ENCODE results near the gene RALGAPA2.

RALGAPA2 gene

DNA sequence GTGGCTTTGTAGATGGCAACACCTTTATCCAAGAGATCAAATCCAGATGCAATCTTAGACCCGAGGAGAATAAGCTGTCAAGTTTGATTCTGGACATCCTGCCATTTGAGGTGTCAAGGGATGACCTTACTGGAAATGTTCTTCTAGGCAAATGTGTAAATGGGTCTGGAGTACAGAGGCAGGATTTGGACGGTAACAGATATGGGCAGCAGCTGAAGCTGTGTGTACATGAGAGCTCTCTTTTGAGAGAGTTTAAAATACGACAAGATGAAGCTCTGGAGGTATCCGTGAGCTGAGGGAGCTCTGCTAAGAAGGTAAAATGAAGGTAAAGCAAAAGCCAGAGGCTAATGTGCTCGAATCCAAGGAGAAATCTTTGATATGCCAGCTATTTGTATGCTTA is 56.6 kb downstream of the RALGAPA2 start:
- DNase-seq (ENCODE audit: insufficient read length, low spot score) = no peak
- FAIRE-seq = no peak

DNA sequence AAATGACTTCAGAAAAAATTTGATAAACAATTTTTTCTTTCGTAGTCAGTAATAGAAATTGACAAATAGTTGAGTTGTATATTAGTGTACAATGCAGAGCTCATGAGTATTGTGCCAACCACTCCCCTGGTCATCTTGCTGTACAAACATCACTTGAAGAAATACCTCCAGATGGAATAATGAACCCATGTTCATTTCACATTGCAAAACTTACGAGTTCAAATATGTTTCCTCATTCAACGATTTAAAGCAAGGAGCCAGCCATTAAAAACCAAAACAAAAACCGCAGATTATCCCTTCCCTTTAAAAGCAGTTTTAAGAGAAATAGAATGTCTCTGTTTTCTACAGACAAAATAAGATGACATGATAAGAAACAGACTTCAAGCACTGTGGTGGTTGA is 62.5 kb downstream of the RALGAPA2 start:
- no peak for DNase-seq (ENCODE audit: insufficient read length, low spot score)
- TF ChIP-seq POLR2A (IDR thresholded peaks at IDR 0.05; ENCODE audit: low read depth, low read length) = no peak
- no peak for FAIRE-seq

More for the DNA sequence above, 56.6 kb downstream of the RALGAPA2 start:
- TF ChIP-seq POLR2A (IDR thresholded peaks at IDR 0.05; ENCODE audit: low read depth, low read length) = no peak

DNA sequence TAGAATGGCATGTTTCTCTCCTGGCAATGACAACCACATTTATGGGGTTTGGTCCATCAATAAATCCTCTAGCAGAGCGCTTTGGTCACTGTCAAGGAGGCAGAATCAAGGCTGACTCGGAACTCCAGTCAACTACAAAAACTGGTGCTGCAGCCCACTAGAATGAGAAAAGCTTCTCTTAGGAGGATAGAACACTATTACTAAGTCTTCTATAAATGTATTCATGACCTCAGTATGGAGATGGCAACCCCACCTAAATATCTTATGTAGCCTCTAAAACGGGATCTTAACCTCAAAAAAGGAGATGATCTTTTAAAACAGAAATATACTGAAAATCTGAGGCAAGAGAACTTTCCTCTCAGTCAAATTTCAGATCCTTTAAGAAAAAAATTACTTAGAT is 68.5 kb downstream of the RALGAPA2 start:
- DNase-seq (ENCODE audit: insufficient read length, low spot score) (no peak), FAIRE-seq (no peak)

DNA sequence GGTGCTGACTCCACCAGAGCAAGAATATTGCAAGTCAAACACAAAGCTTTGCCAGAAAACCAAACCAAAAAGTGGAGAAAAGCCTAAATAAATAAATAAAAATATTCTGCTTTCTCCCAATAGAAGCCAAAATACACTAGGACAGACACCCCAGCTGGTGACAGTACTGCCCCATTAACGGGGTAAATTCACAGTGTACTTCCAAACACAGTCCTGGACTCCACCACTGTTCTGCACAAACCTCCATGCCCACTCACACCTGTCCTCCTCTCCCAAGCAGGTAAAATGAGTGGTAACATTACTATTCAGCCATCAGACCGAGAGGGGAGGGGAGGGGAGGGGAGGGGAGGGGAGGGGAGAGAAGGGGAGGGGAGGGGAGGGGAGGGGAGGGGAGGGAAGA is 70.7 kb downstream of the RALGAPA2 start:
- FAIRE-seq (no peak), DNase-seq (ENCODE audit: insufficient read length, low spot score) (no peak)
- no peak for TF ChIP-seq POLR2A (IDR thresholded peaks at IDR 0.05; ENCODE audit: low read depth, low read length)

More for the DNA sequence above, 68.5 kb downstream of the RALGAPA2 start:
- TF ChIP-seq POLR2A (IDR thresholded peaks at IDR 0.05; ENCODE audit: low read depth, low read length) = no peak

DNA sequence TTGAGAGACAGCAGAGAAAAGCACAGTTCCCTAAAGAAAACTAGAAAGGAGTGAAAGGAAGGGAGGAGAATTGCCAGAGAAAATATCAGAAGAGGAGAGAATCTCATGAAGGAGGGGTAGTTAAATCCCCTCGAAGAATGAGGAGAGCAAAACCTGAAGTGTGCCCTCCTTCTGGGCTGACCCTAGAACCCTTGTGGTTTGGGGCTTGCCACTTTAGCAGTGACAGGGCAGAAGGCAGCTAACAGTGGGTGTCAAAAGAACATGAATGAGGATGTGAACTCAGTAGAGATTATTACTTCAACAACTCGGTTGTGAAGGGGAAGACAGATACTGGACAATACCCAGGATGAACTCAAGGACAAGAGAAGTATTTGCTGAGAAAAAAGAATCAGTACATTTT is 73.6 kb downstream of the RALGAPA2 start:
- no peak for FAIRE-seq
- no peak for TF ChIP-seq POLR2A (IDR thresholded peaks at IDR 0.05; ENCODE audit: low read depth, low read length)
- DNase-seq (ENCODE audit: insufficient read length, low spot score) = no peak

DNA sequence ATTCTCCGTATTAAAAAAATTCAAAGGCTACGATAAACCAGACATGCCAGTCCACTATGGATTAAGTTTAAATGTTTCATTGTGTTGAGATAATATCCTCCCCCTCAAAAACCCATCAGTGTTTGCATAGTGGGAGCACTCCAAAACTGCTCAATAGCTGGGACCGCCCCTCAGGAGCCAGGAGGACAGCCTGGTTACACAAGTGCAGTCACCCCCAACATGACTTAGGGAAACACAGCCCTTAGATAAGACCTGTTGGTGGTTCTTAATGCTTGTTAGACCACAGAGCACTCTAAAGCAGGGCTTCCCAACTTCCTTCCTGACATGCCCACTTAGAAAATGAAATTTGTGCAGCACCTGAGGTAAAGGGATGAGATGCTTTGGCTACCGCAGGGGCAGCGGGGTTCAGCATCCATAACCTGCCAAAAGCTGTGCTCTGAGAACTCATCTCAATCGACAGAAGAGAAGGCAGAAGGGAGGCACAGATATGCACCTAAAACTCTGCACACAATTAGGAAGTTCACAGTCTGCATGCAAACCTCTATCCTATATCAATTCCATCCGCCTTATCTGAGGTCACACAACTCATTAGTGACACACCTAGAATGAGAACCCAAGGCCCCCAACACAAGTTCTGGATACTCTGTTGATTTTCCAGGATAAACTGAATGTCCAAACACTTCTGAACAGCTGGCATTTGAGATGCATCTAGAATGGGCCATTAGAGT is 74.3 kb downstream of the RALGAPA2 start:
- FAIRE-seq (no peak), DNase-seq (ENCODE audit: insufficient read length, low spot score) (no peak)
- no peak for TF ChIP-seq POLR2A (IDR thresholded peaks at IDR 0.05; ENCODE audit: low read depth, low read length)

DNA sequence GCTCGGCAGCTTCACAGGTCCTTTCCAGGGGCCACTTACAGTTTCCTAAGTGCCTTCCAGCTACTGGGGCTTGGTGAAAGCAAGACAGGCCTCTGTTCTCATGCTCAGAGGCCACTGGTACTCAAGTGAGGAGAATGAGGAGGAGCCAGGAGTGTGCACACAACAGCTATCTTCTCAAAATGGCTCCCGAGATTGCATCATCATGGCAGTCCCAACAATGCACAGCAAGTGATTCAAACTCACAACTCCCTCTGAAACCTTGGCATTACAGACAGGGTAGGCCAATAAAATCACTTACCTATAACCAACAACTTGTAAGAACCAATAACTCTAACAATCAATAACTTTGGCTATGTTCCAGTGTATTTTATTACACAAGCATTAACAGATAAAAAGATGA is 77.4 kb downstream of the RALGAPA2 start:
- DNase-seq (ENCODE audit: insufficient read length, low spot score) (no peak), FAIRE-seq (no peak)
- no peak for TF ChIP-seq POLR2A (IDR thresholded peaks at IDR 0.05; ENCODE audit: low read depth, low read length)

DNA sequence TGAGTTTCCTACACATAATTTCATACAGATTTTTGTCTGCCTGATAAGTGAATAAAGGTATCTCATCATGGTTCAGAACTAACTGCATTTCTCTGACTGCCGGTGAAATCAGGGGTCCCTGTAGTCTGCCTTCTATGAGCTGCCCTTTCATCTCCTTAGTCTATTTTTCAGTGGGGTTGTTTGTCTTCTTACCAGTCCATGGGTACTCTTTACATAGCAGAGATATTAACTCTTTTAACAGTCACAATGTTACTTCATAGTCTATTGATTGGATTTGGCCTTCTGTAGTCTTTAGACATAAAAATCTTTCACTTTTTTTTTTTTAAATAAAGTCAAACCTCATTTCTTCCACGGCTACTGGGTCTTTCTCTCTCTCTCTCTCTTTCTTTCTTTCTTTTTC is 79.8 kb downstream of the RALGAPA2 start:
- DNase-seq (ENCODE audit: insufficient read length, low spot score) (no peak), FAIRE-seq (no peak)
- no peak for TF ChIP-seq POLR2A (IDR thresholded peaks at IDR 0.05; ENCODE audit: low read depth, low read length)

DNA sequence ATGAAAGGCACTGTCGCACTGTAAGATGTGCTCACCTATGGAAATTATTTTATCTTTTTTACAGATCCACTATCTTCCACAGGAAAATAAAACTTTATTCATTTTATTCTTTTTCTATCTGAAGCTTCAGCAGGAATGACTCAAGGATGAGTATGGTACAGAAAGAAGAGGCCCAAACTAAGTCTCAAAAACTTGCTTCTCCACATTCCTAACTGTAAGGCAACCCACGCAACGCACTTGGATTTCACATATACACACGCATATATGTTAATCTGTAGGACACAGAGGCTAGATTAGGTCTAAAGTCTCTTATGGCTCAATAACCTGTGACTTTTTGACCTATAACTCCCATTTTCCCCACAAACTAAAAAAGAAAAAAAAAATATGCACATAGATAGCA is 81.9 kb downstream of the RALGAPA2 start:
- no peak for DNase-seq (ENCODE audit: insufficient read length, low spot score)
- TF ChIP-seq POLR2A (IDR thresholded peaks at IDR 0.05; ENCODE audit: low read depth, low read length) = no peak
- FAIRE-seq = no peak

DNA sequence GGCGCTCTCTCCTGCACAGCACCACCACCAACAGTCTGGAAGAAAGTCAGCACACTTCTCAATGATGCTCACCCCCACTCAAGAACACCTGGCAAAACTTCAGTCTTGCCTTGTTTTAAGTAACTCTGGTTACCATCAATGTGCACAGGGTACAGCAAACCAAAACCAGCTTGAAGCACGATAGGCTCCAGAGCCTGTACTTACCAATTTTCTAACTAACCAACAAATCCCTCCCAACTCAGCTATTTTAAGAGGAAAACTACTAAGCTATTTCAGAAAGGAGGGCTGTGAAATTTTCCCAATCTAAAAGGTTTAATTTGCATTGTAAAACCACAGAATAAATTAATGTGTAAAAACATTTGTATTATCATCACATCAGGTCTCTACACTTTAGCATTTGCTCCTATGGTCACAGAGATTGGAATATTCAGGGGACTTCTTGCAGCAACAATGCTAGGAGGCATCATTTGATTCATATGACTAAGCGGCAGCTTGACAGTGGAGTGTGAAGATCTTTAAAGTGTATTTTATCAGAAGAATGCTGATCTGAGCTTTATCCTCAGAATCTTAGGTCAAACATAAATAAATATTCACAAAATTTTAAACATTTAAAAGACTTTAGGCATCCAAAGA is 82.8 kb downstream of the RALGAPA2 start:
- TF ChIP-seq POLR2A (IDR thresholded peaks at IDR 0.05; ENCODE audit: low read depth, low read length) = no peak
- no peak for FAIRE-seq
- no peak for DNase-seq (ENCODE audit: insufficient read length, low spot score)

DNA sequence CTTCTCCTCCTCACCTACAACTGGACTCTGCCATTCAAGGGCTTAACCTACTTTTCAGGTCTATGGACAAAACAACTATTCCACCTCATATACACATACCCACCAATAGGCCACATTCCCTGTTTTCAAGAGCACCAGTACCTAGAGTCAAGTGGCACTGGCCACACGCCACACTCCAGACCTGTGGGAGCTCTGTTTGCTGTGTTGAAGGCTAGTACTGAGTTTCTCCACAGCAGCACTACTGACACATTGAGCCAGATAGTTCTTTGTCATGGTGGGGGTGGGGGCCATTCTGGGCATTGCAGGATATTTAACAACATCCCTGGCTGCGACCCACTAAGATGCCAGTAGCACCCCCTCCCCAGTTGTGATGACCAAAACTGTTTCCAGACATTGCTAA is 84.1 kb downstream of the RALGAPA2 start:
- FAIRE-seq (no peak), DNase-seq (ENCODE audit: insufficient read length, low spot score) (no peak)
- no peak for TF ChIP-seq POLR2A (IDR thresholded peaks at IDR 0.05; ENCODE audit: low read depth, low read length)

DNA sequence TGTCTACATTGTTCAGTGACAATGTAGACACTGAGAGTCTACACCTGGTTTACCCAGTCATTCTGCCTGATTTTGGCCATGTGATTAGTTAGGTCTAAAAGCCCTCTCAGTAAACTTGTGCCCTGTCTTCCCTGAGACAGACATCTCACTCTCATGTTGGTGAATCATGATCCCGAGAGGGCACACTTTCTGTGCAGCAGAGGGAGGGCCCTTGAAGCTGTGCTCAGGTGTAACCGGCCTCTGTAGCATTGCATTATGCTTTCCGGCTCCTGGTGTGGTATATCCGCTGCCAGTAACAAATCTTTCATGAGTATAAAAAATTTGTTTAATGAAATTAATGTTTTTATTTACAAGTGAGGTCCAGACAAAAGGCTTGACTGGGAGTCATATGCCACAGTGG is 85.0 kb downstream of the RALGAPA2 start:
- FAIRE-seq (no peak), DNase-seq (ENCODE audit: insufficient read length, low spot score) (no peak)
- no peak for TF ChIP-seq POLR2A (IDR thresholded peaks at IDR 0.05; ENCODE audit: low read depth, low read length)

DNA sequence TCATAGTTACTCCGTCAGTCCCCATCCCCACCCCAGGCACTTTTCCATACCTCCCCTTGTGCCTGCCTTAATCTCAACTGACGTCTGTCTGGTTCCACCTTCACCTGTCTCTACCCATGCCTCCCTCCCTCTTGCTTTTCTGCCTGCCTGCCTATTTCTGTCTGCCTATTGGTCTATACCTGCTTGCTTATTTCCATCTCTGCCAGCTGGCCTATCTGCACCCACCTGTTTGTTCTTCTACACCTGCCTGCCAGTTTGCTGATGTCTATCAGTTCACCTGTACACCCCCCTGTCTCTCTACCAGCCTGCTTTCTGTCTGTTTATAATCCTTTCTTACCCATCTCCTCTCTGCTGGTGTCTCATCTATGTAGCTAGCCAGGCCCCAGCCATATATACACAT is 87.5 kb downstream of the RALGAPA2 start:
- no peak for TF ChIP-seq POLR2A (IDR thresholded peaks at IDR 0.05; ENCODE audit: low read depth, low read length)
- no peak for DNase-seq (ENCODE audit: insufficient read length, low spot score)
- no peak for FAIRE-seq

DNA sequence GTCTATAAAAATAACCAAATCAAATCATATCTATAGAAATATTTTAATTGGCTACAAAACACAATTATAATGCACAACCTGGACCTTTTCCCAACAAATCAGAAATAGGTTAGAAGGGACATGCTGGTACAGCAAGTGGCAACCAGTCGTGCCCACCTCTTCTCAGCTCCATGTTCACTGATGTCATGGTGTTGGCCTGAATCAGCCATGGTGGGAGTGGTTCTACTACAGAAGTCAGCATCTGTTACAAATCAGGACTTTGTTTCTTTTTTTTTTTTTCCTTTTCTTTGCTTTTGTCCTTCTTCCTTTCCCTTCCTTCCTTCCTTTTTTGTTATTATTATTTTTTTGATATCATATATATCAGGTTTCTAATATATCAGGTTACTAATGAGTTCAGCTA is 91.2 kb downstream of the RALGAPA2 start:
- no peak for TF ChIP-seq POLR2A (IDR thresholded peaks at IDR 0.05; ENCODE audit: low read depth, low read length)
- DNase-seq (ENCODE audit: insufficient read length, low spot score) (no peak), FAIRE-seq (no peak)

DNA sequence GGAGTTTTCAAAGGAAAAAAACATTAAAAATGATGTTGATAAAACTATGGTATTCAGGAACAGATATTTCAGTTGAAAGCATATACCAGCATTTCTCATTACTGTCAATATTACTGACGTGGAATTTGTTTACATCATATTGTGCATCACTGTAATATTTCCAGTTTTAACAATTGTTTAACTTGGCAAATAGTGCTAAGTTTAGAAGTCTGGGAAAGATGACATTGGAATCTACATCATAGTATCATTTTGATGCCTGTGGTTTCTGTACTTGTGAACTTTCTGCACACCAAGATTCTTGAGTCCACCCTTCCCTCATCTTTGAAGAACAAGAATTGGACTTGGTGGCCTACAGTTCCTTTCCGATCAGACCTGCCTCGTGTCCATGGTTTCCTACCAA is 98.1 kb downstream of the RALGAPA2 start:
- no peak for DNase-seq (ENCODE audit: insufficient read length, low spot score)
- no peak for TF ChIP-seq POLR2A (IDR thresholded peaks at IDR 0.05; ENCODE audit: low read depth, low read length)
- no peak for FAIRE-seq

Measured in H54 (cell line).